Tibial nerve (tissue), 4 donors: ENCODE results near the gene TMEM19. TPM values are rescaled to one million over a fixed set of nuclear protein-coding genes. Genes with fewer than 3 reads are reported as not detected.

Source experiments
- DNase-seq, 2 donors: peaks; one replicate each; pipeline ENCODE4 v3.0.0-alpha.2; 2019; ENCODE audit warnings: low spot score in 2 of 2
- H3K27ac ChIP-seq, 4 donors: fragments of 200-600 bp; sonication (generic) in 3 of 4; one replicate each; pipeline ENCODE4 v1.5.1; 2017 to 2019; ENCODE audit warnings: mild to moderate bottlenecking in 1 of 4
- H3K27me3 ChIP-seq, 2 donors: fragments of 200-600 bp; sonication (generic) in 1 of 2; one replicate each; pipeline versions ENCODE4 v1.5.1 to v1.6.0; 2017 to 2019
- H3K36me3 ChIP-seq, 3 donors: fragments of 200-600 bp; sonication (generic); one replicate each; pipeline ENCODE4 v1.5.1; 2018 to 2019
- H3K4me1 ChIP-seq, 4 donors: fragments of 200-600 bp; sonication (generic) in 3 of 4; one replicate each; pipeline ENCODE4 v1.5.1; 2017 to 2019
- H3K4me3 ChIP-seq, 4 donors: fragments of 200-600 bp; sonication (generic) in 3 of 4; one replicate each; pipeline ENCODE4 v1.5.1; 2017 to 2019; ENCODE audit warnings: mild to moderate bottlenecking in 1 of 4, moderate library complexity in 1 of 4
- H3K9me3 ChIP-seq, 4 donors: fragments of 200-600 bp; sonication (generic) in 3 of 4; one replicate each; pipeline ENCODE4 v1.5.1; 2017 to 2019
- CTCF ChIP-seq, 5 experiments: fragments of 200-600 bp in 3 of 5; fragments of 450-650 bp in 2 of 5; sonication (generic) in 3 of 5; IDR thresholded peaks; one replicate each; pipeline ENCODE4 v1.5.1; 2016 to 2019; ENCODE audit warnings: antibody characterized with exemption in 5 of 5, mild to moderate bottlenecking in 3 of 5, moderate library complexity in 2 of 5
- EP300 ChIP-seq, 2 donors: sonication (generic); formaldehyde crosslinking; IDR thresholded peaks; one replicate each; pipeline ENCODE4 v1.6.1; 2017; ENCODE audit warnings: antibody characterized with exemption in 2 of 2, mild to moderate bottlenecking in 1 of 2
- POLR2A ChIP-seq, 2 donors: fragments of 450-650 bp; IDR thresholded peaks; one replicate each; pipeline ENCODE4 v1.6.1; 2017; ENCODE audit warnings: antibody characterized with exemption in 2 of 2, mild to moderate bottlenecking in 2 of 2, moderate library complexity in 2 of 2
- WGBS, 2 donors: methylation state at CpG; one replicate each; pipeline ENCODE4 v1.1.5; 2018; 5-methylcytosine and 5-hydroxymethylcytosine counted together
- small RNA-seq: library from RNA; depleted of rRNA; stranded (forward); fragments of <200 nt; gene quantifications from one replicate; pipeline ENCODE3, GENCODE V24; 2016
- total RNA-seq, 4 donors: library from RNA; depleted of rRNA; stranded (reverse); fragments of >200 nt; gene quantifications; one replicate each; pipeline ENCODE4 v1.1.0, GENCODE V29; 2016

Gene TMEM19
- total RNA-seq, 4 donors from 2014 or later: 9.3 to 17.6 (median 16.0) TPM

GRCh38 chr12:71746974-71747611 is 61.2 kb downstream of the TMEM19 start:
- Histone ChIP-seq H3K4me3 (no peak overlapping the region), H3K4me1 (peaks cover 0 to 10% (median 0%) of the 10 kb centered on the region in 4 donors), H3K36me3 (no peaks in the 10 kb centered on the region), H3K27me3 (no peaks in the 10 kb centered on the region), H3K9me3 (no peaks in the 10 kb centered on the region), H3K27ac (no peak overlapping the region)
- TF ChIP-seq CTCF (IDR thresholded peaks at IDR 0.05) (peak; percentile 62 to 81 (median 73)), EP300 (IDR thresholded peaks at IDR 0.05) (no peak), POLR2A (IDR thresholded peaks at IDR 0.05) (no peak)
- WGBS, 2 donors: 42% methylated on average over 4 of the region's 4 CpGs
- DNase-seq: peak in 1 of 2 donors; percentile 11

GRCh38 chr12:71748081-71748850 is 62.4 kb downstream of the TMEM19 start:
- Histone ChIP-seq H3K9me3 (no peaks in the 10 kb centered on the region), H3K36me3 (no peaks in the 10 kb centered on the region), H3K27ac (no peak overlapping the region), H3K27me3 (no peaks in the 10 kb centered on the region), H3K4me1 (peaks cover 0 to 10% (median 0%) of the 10 kb centered on the region in 4 donors), H3K4me3 (no peak overlapping the region)
- DNase-seq: no peak
- 32 to 42% methylated on average over 5 of the region's 5 CpGs for WGBS, 2 donors
- TF ChIP-seq EP300 (IDR thresholded peaks at IDR 0.05) (no peak), CTCF (IDR thresholded peaks at IDR 0.05) (no peak), POLR2A (IDR thresholded peaks at IDR 0.05) (no peak)

- 93% methylated on average over 1 of the region's 1 CpG for WGBS, 2 donors
- no peaks in the 10 kb centered on the region for H3K36me3 ChIP-seq
- DNase-seq: no peak
- no peak overlapping the region for H3K27ac ChIP-seq
- no peaks in the 10 kb centered on the region for H3K9me3 ChIP-seq
- H3K4me3 ChIP-seq: no peak overlapping the region
- TF ChIP-seq POLR2A (IDR thresholded peaks at IDR 0.05): no peak
- no peak for TF ChIP-seq EP300 (IDR thresholded peaks at IDR 0.05)
- no peak for TF ChIP-seq CTCF (IDR thresholded peaks at IDR 0.05)
- H3K4me1 ChIP-seq: peaks cover 0 to 15% (median 0%) of the 10 kb centered on the region in 4 donors
- no peaks in the 10 kb centered on the region for H3K27me3 ChIP-seq
Observed at GRCh38 chr12:71749666-71750065, 63.8 kb downstream of the TMEM19 start.

- DNase-seq: no peak
- no peak for TF ChIP-seq POLR2A (IDR thresholded peaks at IDR 0.05)
- no peak overlapping the region for H3K27ac ChIP-seq
- WGBS, 2 donors: 84 to 90% methylated on average over 1 of the region's 1 CpG
- H3K27me3 ChIP-seq: no peaks in the 10 kb centered on the region
- peaks cover 0 to 27% (median 9%) of the 10 kb centered on the region in 4 donors for H3K4me1 ChIP-seq
- H3K36me3 ChIP-seq: peaks cover 0 to 10% (median 0%) of the 10 kb centered on the region in 3 donors
- H3K9me3 ChIP-seq: no peaks in the 10 kb centered on the region
- H3K4me3 ChIP-seq: no peak overlapping the region
Observed at GRCh38 chr12:71752891-71753290, 67.0 kb downstream of the TMEM19 start.

Small RNAs within 50 kb of the gene (small RNA-seq; reads per million reads assigned to genes)
- gene RF00560: not detected

Other genes starting within 250 kb of the TMEM19 start
- gene LGR5, start 246.3 kb upstream of the TMEM19 start, total RNA-seq: 10 to 100 TPM in 2 of 4 donors, 1 to 10 TPM in 2; 1.6 to 11.1 (median 7.7) TPM
- gene ZFC3H1, start 22.2 kb upstream of the TMEM19 start, total RNA-seq: 10 to 100 TPM; 47.1 to 95.3 (median 79.8) TPM
- gene THAP2, start 21.8 kb upstream of the TMEM19 start, total RNA-seq: 1 to 10 TPM; 2.1 to 5.0 (median 2.3) TPM
- 10 to 100 TPM; 12.6 to 25.7 (median 19.9) TPM for gene RAB21, start 68.8 kb downstream of the TMEM19 start, total RNA-seq
- gene TBC1D15, start 153.7 kb downstream of the TMEM19 start, total RNA-seq: 10 to 100 TPM; 45.3 to 66.0 (median 50.1) TPM